ENCODE measurements around the gene KIF6.

Gene KIF6

GRCh38 chr6:39361657-39362486, 363.3 kb downstream of the KIF6 start:
- TF ChIP-seq CTCF (IDR thresholded peaks at IDR 0.05) = peak; percentile 83
- no peak overlapping the region for H3K4me3 ChIP-seq
- DNase-seq (ENCODE audit: low spot score) = peak; percentile 75
- H3K27ac ChIP-seq = no peak overlapping the region

- no peak overlapping the region for H3K4me3 ChIP-seq
- no peak overlapping the region for H3K27ac ChIP-seq
- peak; percentile 57 for DNase-seq (ENCODE audit: low spot score)
- TF ChIP-seq CTCF (IDR thresholded peaks at IDR 0.05) = no peak
Measured at GRCh38 chr6:39360378-39360777, 364.8 kb downstream of the KIF6 start.

- no peak for TF ChIP-seq CTCF (IDR thresholded peaks at IDR 0.05)
- DNase-seq (ENCODE audit: low spot score) = peak; percentile 64
- H3K4me3 ChIP-seq = no peak overlapping the region
- no peak overlapping the region for H3K27ac ChIP-seq
Measured at GRCh38 chr6:39357998-39358686, 367.1 kb downstream of the KIF6 start.

- no peak for DNase-seq (ENCODE audit: low spot score)
- Histone ChIP-seq H3K27ac (no peak overlapping the region), H3K4me3 (no peak overlapping the region)
- TF ChIP-seq CTCF (IDR thresholded peaks at IDR 0.05) = no peak
Measured at GRCh38 chr6:39353698-39354315, 371.4 kb downstream of the KIF6 start.

- Histone ChIP-seq H3K27ac (no peak overlapping the region), H3K4me3 (no peak overlapping the region)
- DNase-seq (ENCODE audit: low spot score) = no peak
- TF ChIP-seq CTCF (IDR thresholded peaks at IDR 0.05) = no peak
Measured at GRCh38 chr6:39350723-39351505, 374.3 kb downstream of the KIF6 start.

- TF ChIP-seq CTCF (IDR thresholded peaks at IDR 0.05) = no peak
- DNase-seq (ENCODE audit: low spot score) = no peak
- Histone ChIP-seq H3K4me3 (no peak overlapping the region), H3K27ac (no peak overlapping the region)
Measured at GRCh38 chr6:39348740-39349139, 376.5 kb downstream of the KIF6 start.
